ENCODE measurements around the gene HELZ2.

GRCh38 chr20:63592661-63593060 is 18.6 kb upstream of the HELZ2 start:
- no peak for TF ChIP-seq CTCF (IDR thresholded peaks at IDR 0.05)
- TF ChIP-seq POLR2A (IDR thresholded peaks at IDR 0.05), result no peak
